Neural crest cell (in vitro differentiated cells): ENCODE results near the gene WNK2. TPM values are rescaled to one million over a fixed set of nuclear protein-coding genes. Genes with fewer than 3 reads are reported as not detected.

Experiments
- DNase-seq: peaks from one replicate; pipeline ENCODE4 v3.0.0; 2021; ENCODE audit warnings: low read depth, mixed read lengths, low spot score
- H3K27ac Mint-ChIP-seq: one replicate; pipeline ENCODE4 v1.8.0; 2021; ENCODE audit warnings: mild to moderate bottlenecking, mixed read lengths; ENCODE audit not compliant: unreplicated experiment
- H3K27me3 Mint-ChIP-seq: 2 replicates; pipeline ENCODE4 v1.8.0; 2021; ENCODE audit warnings: low read depth, mild to moderate bottlenecking, mixed read lengths
- H3K36me3 Mint-ChIP-seq: 2 replicates; pipeline ENCODE4 v1.8.0; 2021; ENCODE audit warnings: low read depth, mild to moderate bottlenecking, mixed read lengths
- H3K4me1 Mint-ChIP-seq: 2 replicates; pipeline ENCODE4 v1.8.0; 2021; ENCODE audit warnings: mixed read lengths
- H3K4me3 Mint-ChIP-seq: one replicate; pipeline ENCODE4 v1.8.0; 2021; ENCODE audit warnings: mild to moderate bottlenecking, mixed read lengths
- H3K9me3 Mint-ChIP-seq: 2 replicates; pipeline ENCODE4 v1.8.0; 2021; ENCODE audit warnings: mixed read lengths
- CTCF ChIP-seq: fragments of 200-600 bp; sonication (generic); conservative IDR thresholded peaks from 2 replicates; pipeline ENCODE4 v1.5.0; 2021; ENCODE audit warnings: antibody characterized with exemption, mild to moderate bottlenecking
- total RNA-seq: library from RNA; stranded (reverse); gene quantifications from 2 replicates; pipeline ENCODE4 v1.2.1, GENCODE V29; 2021

WNK2 gene
- total RNA-seq, 1 donor from 2014 or later = 27.8 TPM

- peaks cover 4% of the 10 kb centered on the region for H3K9me3 Mint-ChIP-seq
- H3K4me1 Mint-ChIP-seq = peaks cover 31% of the 10 kb centered on the region
- DNase-seq = no peak
These were observed 26.5 kb downstream of the WNK2 start for GRCh38 chr9:93210324-93210973.

GRCh38 chr9:93210974-93211653 lies 27.2 kb downstream of the WNK2 start:
- Mint-ChIP-seq H3K27me3 (peaks cover 4% of the 10 kb centered on the region), H3K36me3 (peaks cover 7% of the 10 kb centered on the region), H3K9me3 (peaks cover 8% of the 10 kb centered on the region), H3K4me1 (peaks cover 24% of the 10 kb centered on the region), H3K27ac (no peak overlapping the region), H3K4me3 (no peak overlapping the region)
- TF ChIP-seq CTCF = no peak
- DNase-seq = no peak

More at GRCh38 chr9:93210324-93210973, 26.5 kb downstream of the WNK2 start:
- H3K36me3 Mint-ChIP-seq = peaks cover 2% of the 10 kb centered on the region
- H3K4me3 Mint-ChIP-seq = no peak overlapping the region
- H3K27me3 Mint-ChIP-seq = peaks cover 4% of the 10 kb centered on the region
- TF ChIP-seq CTCF = no peak
- H3K27ac Mint-ChIP-seq = no peak overlapping the region

- no peak for TF ChIP-seq CTCF
- H3K27ac Mint-ChIP-seq = no peak overlapping the region
- peaks cover 23% of the 10 kb centered on the region for H3K4me1 Mint-ChIP-seq
- no peak for DNase-seq
- peaks cover 7% of the 10 kb centered on the region for H3K36me3 Mint-ChIP-seq
- H3K4me3 Mint-ChIP-seq = no peak overlapping the region
- peaks cover 4% of the 10 kb centered on the region for H3K27me3 Mint-ChIP-seq
- peaks cover 8% of the 10 kb centered on the region for H3K9me3 Mint-ChIP-seq
These were observed 27.7 kb downstream of the WNK2 start for GRCh38 chr9:93211654-93212001.

GRCh38 chr9:93212409-93212808 lies 28.5 kb downstream of the WNK2 start:
- H3K4me1 Mint-ChIP-seq = peaks cover 15% of the 10 kb centered on the region
- no peak overlapping the region for H3K4me3 Mint-ChIP-seq
- no peak for DNase-seq
- no peak overlapping the region for H3K27ac Mint-ChIP-seq
- peaks cover 8% of the 10 kb centered on the region for H3K9me3 Mint-ChIP-seq
- TF ChIP-seq CTCF = no peak
- H3K36me3 Mint-ChIP-seq = peaks cover 7% of the 10 kb centered on the region
- peaks cover 4% of the 10 kb centered on the region for H3K27me3 Mint-ChIP-seq

- TF ChIP-seq CTCF = no peak
- H3K9me3 Mint-ChIP-seq = peaks cover 6% of the 10 kb centered on the region
- DNase-seq = no peak
- peaks cover 4% of the 10 kb centered on the region for H3K27me3 Mint-ChIP-seq
- H3K4me3 Mint-ChIP-seq = no peak overlapping the region
- H3K36me3 Mint-ChIP-seq = peaks cover 7% of the 10 kb centered on the region
- no peaks in the 10 kb centered on the region for H3K4me1 Mint-ChIP-seq
- no peak overlapping the region for H3K27ac Mint-ChIP-seq
These were observed 32.1 kb downstream of the WNK2 start for GRCh38 chr9:93216073-93216365.
